Loucy (cell line): Measurements from ENCODE around the gene COX7A2L.

Source experiments
- H2AFZ ChIP-seq: fragments of 200-600 bp; sonication (generic); 2 replicates; pipeline ENCODE4 v1.6.0; 2016; ENCODE audit warnings: antibody characterized with exemption, mild to moderate bottlenecking, low read length, moderate library complexity
- H3F3A ChIP-seq: fragments of 200-600 bp; 2 replicates; pipeline ENCODE4 v1.6.0; 2016; ENCODE audit warnings: antibody characterized with exemption, low read depth, mild to moderate bottlenecking
- H3K27me3 ChIP-seq: fragments of 200-600 bp; sonication (generic); 2 replicates; pipeline ENCODE4 v1.6.1; 2014; ENCODE audit warnings: low read length, mild to moderate bottlenecking; ENCODE audit not compliant: insufficient read depth, poor library complexity, severe bottlenecking
- H3K36me3 ChIP-seq: fragments of 200-600 bp; sonication (generic); 2 replicates; pipeline ENCODE4 v1.6.1; 2016; ENCODE audit warnings: low read length; ENCODE audit not compliant: insufficient read depth
- H3K4me1 ChIP-seq: fragments of 200-600 bp; sonication (generic); 2 replicates; pipeline ENCODE4 v1.5.1; 2014; ENCODE audit warnings: low read length, mild to moderate bottlenecking; ENCODE audit not compliant: insufficient read depth, poor library complexity, severe bottlenecking
- H3K4me2 ChIP-seq: fragments of 200-600 bp; sonication (generic); 2 replicates; pipeline ENCODE4 v1.6.0; 2014; ENCODE audit warnings: antibody characterized with exemption, low read length, low read depth, mild to moderate bottlenecking; ENCODE audit not compliant: poor library complexity, severe bottlenecking
- H3K4me3 ChIP-seq: fragments of 200-600 bp; sonication (generic); 2 replicates; pipeline ENCODE4 v1.5.1; 2014; ENCODE audit warnings: low read length, mild to moderate bottlenecking, mixed read lengths; ENCODE audit not compliant: poor library complexity, severe bottlenecking
- H3K79me2 ChIP-seq: fragments of 200-600 bp; sonication (generic); 2 replicates; pipeline ENCODE4 v1.6.1; 2014; ENCODE audit warnings: low read length; ENCODE audit not compliant: insufficient read depth
- H3K9ac ChIP-seq: fragments of 200-600 bp; sonication (generic); 2 replicates; pipeline ENCODE4 v1.6.0; 2014; ENCODE audit warnings: mild to moderate bottlenecking, low read depth, low read length, moderate library complexity; ENCODE audit not compliant: poor library complexity, severe bottlenecking
- H3K9me2 ChIP-seq: fragments of 200-600 bp; sonication (generic); replicated peaks from 2 replicates; pipeline ENCODE4 v1.6.1; 2016; ENCODE audit warnings: low read depth, low read length, mixed read lengths
- H3K9me3 ChIP-seq: fragments of 200-600 bp; sonication (generic); 2 replicates; pipeline ENCODE4 v1.6.1; 2014; ENCODE audit warnings: mild to moderate bottlenecking, antibody characterized with exemption, low read length, low read depth; ENCODE audit not compliant: insufficient read depth
- H4K20me1 ChIP-seq: fragments of 200-600 bp; sonication (generic); 2 replicates; pipeline ENCODE4 v1.6.0; 2014; ENCODE audit warnings: antibody characterized with exemption, low read length, mild to moderate bottlenecking; ENCODE audit not compliant: insufficient read depth, poor library complexity, severe bottlenecking
- CTCF ChIP-seq: fragments of 200-600 bp; sonication (generic); conservative IDR thresholded peaks from 2 replicates; pipeline ENCODE4 v1.5.1; 2014; ENCODE audit warnings: mild to moderate bottlenecking, antibody characterized with exemption, low read length
- EZH2phosphoT487 ChIP-seq: fragments of 200-600 bp; IDR thresholded peaks from 2 replicates; pipeline ENCODE4 v1.6.1; 2018; ENCODE audit warnings: antibody characterized with exemption, mild to moderate bottlenecking, moderate library complexity, borderline replicate concordance

COX7A2L gene

GRCh38 chr2:42371611-42372473, 10.8 kb upstream of the COX7A2L start:
- no peaks in the 10 kb centered on the region for H3K36me3 ChIP-seq
- no peak overlapping the region for H3K4me2 ChIP-seq
- H3K9ac ChIP-seq = no peak overlapping the region
- no peaks in the 10 kb centered on the region for H3K79me2 ChIP-seq
- H3K9me2 ChIP-seq = no peaks in the 10 kb centered on the region
- TF ChIP-seq EZH2phosphoT487 (no peak), CTCF (no peak)
- H4K20me1 ChIP-seq = no peaks in the 10 kb centered on the region
- no peaks in the 10 kb centered on the region for H3K27me3 ChIP-seq
- H3K4me1 ChIP-seq = peaks cover 20% of the 10 kb centered on the region
- H2AFZ ChIP-seq = peak overlapping the region; percentile 17; the same call in 1 of the 2 replicates
- no peaks in the 10 kb centered on the region for H3K9me3 ChIP-seq
- H3K4me3 ChIP-seq = no peak overlapping the region
- no peaks in the 10 kb centered on the region for H3F3A ChIP-seq

- Histone ChIP-seq H3K4me2 (peak overlapping the region; percentile 42), H3F3A (no peaks in the 10 kb centered on the region), H3K9me2 (no peaks in the 10 kb centered on the region), H2AFZ (peak overlapping the region; percentile 44), H3K4me3 (no peak overlapping the region), H3K9me3 (no peaks in the 10 kb centered on the region), H3K36me3 (no peaks in the 10 kb centered on the region), H3K4me1 (peaks cover 9% of the 10 kb centered on the region), H3K27me3 (no peaks in the 10 kb centered on the region), H4K20me1 (no peaks in the 10 kb centered on the region), H3K9ac (no peak overlapping the region), H3K79me2 (no peaks in the 10 kb centered on the region)
- TF ChIP-seq CTCF = no peak
- TF ChIP-seq EZH2phosphoT487 = no peak
These were observed 8.7 kb upstream of the COX7A2L start for GRCh38 chr2:42369532-42370229.

GRCh38 chr2:42368817-42369531, 8.0 kb upstream of the COX7A2L start:
- H3K9me3 ChIP-seq = no peaks in the 10 kb centered on the region
- peaks cover 9% of the 10 kb centered on the region for H3K4me1 ChIP-seq
- H3K9ac ChIP-seq = no peak overlapping the region
- H4K20me1 ChIP-seq = no peaks in the 10 kb centered on the region
- peak overlapping the region; percentile 42 for H3K4me2 ChIP-seq
- TF ChIP-seq EZH2phosphoT487 (no peak), CTCF (no peak)
- no peaks in the 10 kb centered on the region for H3K79me2 ChIP-seq
- H3K4me3 ChIP-seq = no peak overlapping the region
- no peaks in the 10 kb centered on the region for H3K9me2 ChIP-seq
- peak overlapping the region; percentile 44 for H2AFZ ChIP-seq
- H3K36me3 ChIP-seq = no peaks in the 10 kb centered on the region
- H3F3A ChIP-seq = no peaks in the 10 kb centered on the region
- H3K27me3 ChIP-seq = no peaks in the 10 kb centered on the region
